Activated CD8-positive, alpha-beta memory T cell treated with anti-CD3 and anti-CD28 coated beads for 24 hours (primary cell): ENCODE measurements around the gene TLE3.

Experiments used
- DNase-seq: peaks from one replicate; pipeline ENCODE4 v3.0.0-alpha.2; 2020

Gene TLE3

GRCh38 chr15:69998541-69999391 lies 99.0 kb downstream of the TLE3 start:
- DNase-seq, result no peak

- DNase-seq, result no peak
Measured at GRCh38 chr15:69997813-69998212, 99.9 kb downstream of the TLE3 start.
